Measurements from ENCODE around the gene PANX1.

DNA sequence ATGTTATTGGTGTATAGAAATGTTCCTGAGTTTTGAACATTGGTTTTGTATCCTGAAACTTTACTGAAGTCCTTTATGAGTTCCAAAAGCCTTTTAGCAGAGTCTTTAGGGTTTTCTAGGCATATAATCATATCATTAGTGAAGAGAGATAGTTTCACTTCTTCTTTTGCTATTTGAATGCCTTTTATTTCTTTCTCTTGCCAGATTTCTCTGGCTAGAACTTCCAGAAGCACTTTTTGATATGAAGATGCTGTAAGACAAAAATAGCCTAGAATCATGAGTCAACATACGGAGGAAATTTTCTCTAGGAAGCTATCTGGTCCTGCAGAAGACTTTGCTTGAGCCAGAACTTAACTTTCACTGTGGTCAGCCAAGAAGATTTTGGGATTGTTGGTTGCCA is 89.1 kb downstream of the PANX1 start:
- TF ChIP-seq, protein P1, sequence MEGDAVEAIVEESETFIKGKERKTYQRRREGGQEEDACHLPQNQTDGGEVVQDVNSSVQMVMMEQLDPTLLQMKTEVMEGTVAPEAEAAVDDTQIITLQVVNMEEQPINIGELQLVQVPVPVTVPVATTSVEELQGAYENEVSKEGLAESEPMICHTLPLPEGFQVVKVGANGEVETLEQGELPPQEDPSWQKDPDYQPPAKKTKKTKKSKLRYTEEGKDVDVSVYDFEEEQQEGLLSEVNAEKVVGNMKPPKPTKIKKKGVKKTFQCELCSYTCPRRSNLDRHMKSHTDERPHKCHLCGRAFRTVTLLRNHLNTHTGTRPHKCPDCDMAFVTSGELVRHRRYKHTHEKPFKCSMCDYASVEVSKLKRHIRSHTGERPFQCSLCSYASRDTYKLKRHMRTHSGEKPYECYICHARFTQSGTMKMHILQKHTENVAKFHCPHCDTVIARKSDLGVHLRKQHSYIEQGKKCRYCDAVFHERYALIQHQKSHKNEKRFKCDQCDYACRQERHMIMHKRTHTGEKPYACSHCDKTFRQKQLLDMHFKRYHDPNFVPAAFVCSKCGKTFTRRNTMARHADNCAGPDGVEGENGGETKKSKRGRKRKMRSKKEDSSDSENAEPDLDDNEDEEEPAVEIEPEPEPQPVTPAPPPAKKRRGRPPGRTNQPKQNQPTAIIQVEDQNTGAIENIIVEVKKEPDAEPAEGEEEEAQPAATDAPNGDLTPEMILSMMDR (IDR thresholded peaks at IDR 0.05; ENCODE audit: low read length), result no peak
- TF ChIP-seq EZH2 (IDR thresholded peaks at IDR 0.05; ENCODE audit: borderline replicate concordance, low read length), result no peak

All from OCI-LY1 (cell line).